ENCODE data around the gene ZC3H15. TPM values are rescaled to one million over a fixed set of nuclear protein-coding genes. Genes with fewer than 3 reads are reported as not detected.

Gene ZC3H15
- total RNA-seq, 4 donors from 2014 or later, result 32.2 to 68.5 (median 53.7) TPM

DNA sequence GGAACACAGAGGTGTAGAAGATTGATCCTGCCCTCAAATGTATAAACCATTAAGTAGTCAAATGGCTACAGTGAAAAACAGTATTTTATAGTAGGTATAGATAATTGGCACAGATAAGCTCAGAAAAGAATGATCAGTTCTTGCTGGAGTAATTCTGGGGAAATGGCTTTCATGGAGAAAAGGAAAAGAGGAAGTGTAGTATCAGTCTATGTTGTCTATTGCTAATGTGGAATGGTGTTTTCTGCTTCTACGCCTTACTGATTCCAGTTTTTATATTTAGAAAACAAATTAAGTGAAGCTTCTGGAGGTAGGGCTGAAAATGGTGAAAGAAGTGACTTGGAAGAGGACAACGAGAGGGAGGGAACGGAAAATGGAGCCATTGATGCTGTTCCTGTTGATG, 22.2 kb downstream of the ZC3H15 start:
- WGBS, 2 donors, result 94 to 95% methylated on average over 3 of the region's 3 CpGs
- H3K4me1 ChIP-seq, result peaks cover 0 to 13% (median 0%) of the 10 kb centered on the region in 3 donors
- H3K9me3 ChIP-seq, result no peaks in the 10 kb centered on the region
- DNase-seq, result no peak
- H3K27me3 ChIP-seq, result no peaks in the 10 kb centered on the region
- no peak for TF ChIP-seq POLR2A (IDR thresholded peaks at IDR 0.05)
- TF ChIP-seq, protein P1, sequence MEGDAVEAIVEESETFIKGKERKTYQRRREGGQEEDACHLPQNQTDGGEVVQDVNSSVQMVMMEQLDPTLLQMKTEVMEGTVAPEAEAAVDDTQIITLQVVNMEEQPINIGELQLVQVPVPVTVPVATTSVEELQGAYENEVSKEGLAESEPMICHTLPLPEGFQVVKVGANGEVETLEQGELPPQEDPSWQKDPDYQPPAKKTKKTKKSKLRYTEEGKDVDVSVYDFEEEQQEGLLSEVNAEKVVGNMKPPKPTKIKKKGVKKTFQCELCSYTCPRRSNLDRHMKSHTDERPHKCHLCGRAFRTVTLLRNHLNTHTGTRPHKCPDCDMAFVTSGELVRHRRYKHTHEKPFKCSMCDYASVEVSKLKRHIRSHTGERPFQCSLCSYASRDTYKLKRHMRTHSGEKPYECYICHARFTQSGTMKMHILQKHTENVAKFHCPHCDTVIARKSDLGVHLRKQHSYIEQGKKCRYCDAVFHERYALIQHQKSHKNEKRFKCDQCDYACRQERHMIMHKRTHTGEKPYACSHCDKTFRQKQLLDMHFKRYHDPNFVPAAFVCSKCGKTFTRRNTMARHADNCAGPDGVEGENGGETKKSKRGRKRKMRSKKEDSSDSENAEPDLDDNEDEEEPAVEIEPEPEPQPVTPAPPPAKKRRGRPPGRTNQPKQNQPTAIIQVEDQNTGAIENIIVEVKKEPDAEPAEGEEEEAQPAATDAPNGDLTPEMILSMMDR (IDR thresholded peaks at IDR 0.05), result no peak
- H3K4me3 ChIP-seq, result no peak overlapping the region
- peaks cover 4 to 95% (median 10%) of the 10 kb centered on the region in 3 donors for H3K36me3 ChIP-seq
- H3K27ac ChIP-seq, result no peak overlapping the region
- intact Hi-C loops (cut with DNase I), result no loop called here

DNA sequence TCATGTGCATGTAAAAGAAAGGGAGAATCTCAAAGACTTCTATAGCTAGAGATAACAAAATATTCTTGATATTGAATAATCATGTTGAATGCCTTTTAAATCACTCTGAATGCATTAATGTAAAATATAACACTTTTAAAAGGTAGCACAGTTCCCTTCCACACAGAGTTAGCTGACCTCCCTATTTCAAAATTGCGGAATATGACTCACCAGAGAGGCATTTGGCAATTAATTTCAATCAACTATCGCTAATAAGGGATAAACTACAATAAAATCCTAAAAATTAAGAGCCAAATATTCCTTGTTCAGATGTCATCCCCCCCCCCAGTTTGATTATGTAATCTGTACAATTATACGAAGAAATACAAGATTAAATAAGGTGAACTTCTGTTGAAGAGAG, 29.3 kb downstream of the ZC3H15 start:
- H3K27me3 ChIP-seq, result no peaks in the 10 kb centered on the region
- intact Hi-C loops (cut with DNase I), result no loop called here
- H3K4me1 ChIP-seq, result peaks cover 0 to 23% (median 0%) of the 10 kb centered on the region in 3 donors
- TF ChIP-seq, protein P1 (IDR thresholded peaks at IDR 0.05), result no peak
- no peak for TF ChIP-seq POLR2A (IDR thresholded peaks at IDR 0.05)
- DNase-seq, result no peak
- H3K4me3 ChIP-seq, result no peak overlapping the region
- peaks cover 0 to 49% (median 0%) of the 10 kb centered on the region in 3 donors for H3K36me3 ChIP-seq
- no peaks in the 10 kb centered on the region for H3K9me3 ChIP-seq
- H3K27ac ChIP-seq, result no peak overlapping the region
- 32 to 40% methylated on average over 3 of the region's 3 CpGs for WGBS, 2 donors

DNA sequence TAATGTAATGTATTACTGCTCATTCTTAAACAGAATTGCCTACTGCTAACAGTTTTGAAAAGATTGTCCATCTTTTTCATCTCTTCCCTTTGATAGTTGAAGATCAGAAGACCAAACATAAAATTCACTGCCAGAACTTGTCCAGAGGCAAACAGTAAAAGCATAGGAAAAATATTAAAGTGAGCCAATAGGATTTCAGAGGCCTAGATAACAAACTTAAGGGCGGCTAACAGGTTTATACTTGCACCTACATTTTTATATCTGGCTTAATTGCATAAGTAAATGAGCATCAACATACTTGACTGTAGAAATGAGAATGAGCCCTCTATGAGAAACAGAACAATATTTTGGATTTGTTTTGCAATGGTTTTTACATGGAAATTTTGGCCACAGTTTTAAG, 30.3 kb downstream of the ZC3H15 start:
- no peak overlapping the region for H3K4me3 ChIP-seq
- intact Hi-C loops (cut with DNase I), result no loop called here
- H3K27me3 ChIP-seq, result no peaks in the 10 kb centered on the region
- TF ChIP-seq, protein P1 (IDR thresholded peaks at IDR 0.05), result no peak
- TF ChIP-seq POLR2A (IDR thresholded peaks at IDR 0.05), result no peak
- H3K4me1 ChIP-seq, result peaks cover 0 to 23% (median 0%) of the 10 kb centered on the region in 3 donors
- 21 to 44% methylated on average over 1 of the region's 1 CpG for WGBS, 2 donors
- no peak overlapping the region for H3K27ac ChIP-seq
- H3K36me3 ChIP-seq, result peaks cover 6 to 49% (median 6%) of the 10 kb centered on the region in 3 donors
- no peak for DNase-seq
- H3K9me3 ChIP-seq, result no peaks in the 10 kb centered on the region

DNA sequence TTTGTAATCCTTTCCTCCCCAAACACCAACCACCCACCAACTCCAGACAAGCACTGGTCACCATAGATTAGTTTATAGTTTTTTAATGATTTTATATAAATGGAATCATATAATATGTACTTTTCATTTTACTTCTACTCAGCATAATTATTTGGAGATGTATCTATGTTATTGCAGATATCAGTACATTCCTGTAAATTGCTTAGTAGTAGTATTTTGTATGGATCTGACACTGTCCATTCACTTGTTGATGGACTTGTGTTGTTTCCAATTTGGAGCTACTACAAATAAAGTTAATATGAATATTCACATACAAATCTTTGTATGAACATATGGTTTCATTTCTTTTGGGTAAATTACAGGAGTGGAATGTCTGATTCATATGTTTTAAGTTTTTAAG, 31.0 kb downstream of the ZC3H15 start:
- Histone ChIP-seq H3K27ac (no peak overlapping the region), H3K27me3 (no peaks in the 10 kb centered on the region), H3K4me3 (no peak overlapping the region), H3K9me3 (no peaks in the 10 kb centered on the region), H3K36me3 (peaks cover 6 to 49% (median 6%) of the 10 kb centered on the region in 3 donors), H3K4me1 (peaks cover 0 to 23% (median 0%) of the 10 kb centered on the region in 3 donors)
- no peak for TF ChIP-seq POLR2A (IDR thresholded peaks at IDR 0.05)
- TF ChIP-seq, protein P1 (IDR thresholded peaks at IDR 0.05), result no peak
- intact Hi-C loops (cut with DNase I), result no loop called here
- no peak for DNase-seq

DNA sequence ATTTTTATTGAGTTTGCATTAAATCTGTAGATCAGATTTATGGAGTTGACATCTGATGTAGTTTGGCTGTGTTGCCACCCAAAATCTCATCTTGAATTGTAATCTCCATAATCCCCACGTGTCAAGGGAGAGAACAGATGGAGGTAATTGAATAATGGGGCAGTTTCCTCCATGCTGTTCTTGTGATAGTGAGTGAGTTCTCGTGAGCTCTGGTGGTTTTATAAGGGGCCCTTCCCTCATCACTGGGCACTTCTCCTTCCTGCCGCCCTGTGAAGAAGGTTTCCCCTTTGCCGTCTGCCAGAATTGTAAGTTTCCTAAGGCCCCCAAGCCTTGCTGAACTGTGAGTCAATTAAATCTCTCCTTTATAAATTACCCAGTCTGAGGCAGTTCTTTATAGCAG, 32.2 kb downstream of the ZC3H15 start:
- 75 to 79% methylated on average over 4 of the region's 4 CpGs for WGBS, 2 donors
- Histone ChIP-seq H3K36me3 (peaks cover 6 to 44% (median 6%) of the 10 kb centered on the region in 3 donors), H3K4me1 (peaks cover 0 to 23% (median 0%) of the 10 kb centered on the region in 3 donors), H3K9me3 (no peaks in the 10 kb centered on the region), H3K4me3 (no peak overlapping the region), H3K27ac (no peak overlapping the region), H3K27me3 (no peaks in the 10 kb centered on the region)
- TF ChIP-seq, protein P1 (IDR thresholded peaks at IDR 0.05), result no peak
- no peak for TF ChIP-seq POLR2A (IDR thresholded peaks at IDR 0.05)
- DNase-seq, result no peak
- intact Hi-C loops (cut with DNase I), result no loop called here
